NCI-H774 (cell line): Measurements from ENCODE around the gene OSBPL3.

ENCODE experiments used
- DNase-seq: peaks from one replicate; lab custom pipeline; 2025; lab: John Stamatoyannopoulos, UW

OSBPL3 gene

DNA sequence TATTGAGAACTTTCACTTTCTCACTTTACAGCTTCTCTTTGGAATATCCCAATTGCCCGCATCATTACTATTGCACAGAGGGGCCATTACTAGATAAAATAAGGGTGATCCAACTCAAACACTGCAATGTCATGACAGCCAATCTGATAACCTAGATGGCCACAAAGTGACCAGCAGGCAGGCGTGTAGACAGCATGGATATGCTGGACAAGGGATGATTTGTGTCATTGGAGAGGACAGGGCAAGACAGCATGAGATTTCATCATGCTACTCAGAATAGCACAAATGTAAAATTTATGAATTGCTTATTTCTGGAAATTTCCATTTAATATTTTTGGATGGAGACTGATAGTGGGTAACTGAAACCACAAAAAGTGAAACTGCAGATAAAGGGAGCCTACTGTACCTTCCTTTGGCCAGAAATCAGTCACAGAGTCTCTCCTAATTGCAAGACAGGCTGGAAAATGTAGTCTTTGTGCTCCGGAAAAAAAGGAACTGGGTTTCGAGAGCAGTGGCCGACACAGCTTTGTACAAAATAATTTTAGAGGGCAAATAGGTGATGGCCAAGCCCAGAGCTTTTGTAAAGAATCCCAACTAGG, 216.6 kb downstream of the OSBPL3 start:
- no peak for DNase-seq

DNA sequence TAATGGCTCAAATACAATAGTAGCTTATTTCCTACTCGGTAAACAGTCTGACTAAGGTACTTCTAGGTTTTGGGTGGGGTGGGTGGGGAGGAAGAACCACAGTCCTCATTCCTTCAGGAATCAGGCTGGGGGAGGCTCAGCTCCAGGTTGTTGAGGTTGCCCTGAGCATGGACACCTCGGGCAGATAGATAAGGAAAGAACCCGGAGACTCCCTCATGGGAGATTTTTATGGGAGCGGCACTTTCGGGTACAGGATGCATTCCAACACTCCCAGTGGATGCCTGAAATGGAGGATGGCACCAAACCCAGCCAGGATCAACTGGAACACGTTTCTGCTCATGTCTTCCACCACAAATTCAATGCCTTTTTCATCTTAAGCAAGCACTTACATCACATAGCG, 217.2 kb downstream of the OSBPL3 start:
- no peak for DNase-seq

DNA sequence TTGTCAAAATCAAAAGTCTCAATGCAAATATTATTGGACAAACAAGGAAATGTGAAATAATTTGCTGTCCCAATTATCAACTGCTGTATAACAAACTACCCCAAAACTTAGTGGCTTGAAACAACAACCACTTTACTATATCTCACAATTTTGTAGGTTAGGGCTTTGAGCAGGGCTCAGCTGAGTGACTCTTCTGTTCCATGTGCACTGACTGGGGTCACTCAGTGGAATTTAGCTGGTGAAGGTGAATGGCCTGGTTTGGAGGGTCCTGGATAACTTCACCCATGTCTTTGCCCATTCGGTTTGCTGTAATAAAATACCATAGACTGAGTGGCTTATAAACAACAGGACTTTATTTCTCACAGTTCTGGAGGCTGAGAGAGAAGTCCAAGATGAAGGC, 219.0 kb downstream of the OSBPL3 start:
- DNase-seq: no peak

DNA sequence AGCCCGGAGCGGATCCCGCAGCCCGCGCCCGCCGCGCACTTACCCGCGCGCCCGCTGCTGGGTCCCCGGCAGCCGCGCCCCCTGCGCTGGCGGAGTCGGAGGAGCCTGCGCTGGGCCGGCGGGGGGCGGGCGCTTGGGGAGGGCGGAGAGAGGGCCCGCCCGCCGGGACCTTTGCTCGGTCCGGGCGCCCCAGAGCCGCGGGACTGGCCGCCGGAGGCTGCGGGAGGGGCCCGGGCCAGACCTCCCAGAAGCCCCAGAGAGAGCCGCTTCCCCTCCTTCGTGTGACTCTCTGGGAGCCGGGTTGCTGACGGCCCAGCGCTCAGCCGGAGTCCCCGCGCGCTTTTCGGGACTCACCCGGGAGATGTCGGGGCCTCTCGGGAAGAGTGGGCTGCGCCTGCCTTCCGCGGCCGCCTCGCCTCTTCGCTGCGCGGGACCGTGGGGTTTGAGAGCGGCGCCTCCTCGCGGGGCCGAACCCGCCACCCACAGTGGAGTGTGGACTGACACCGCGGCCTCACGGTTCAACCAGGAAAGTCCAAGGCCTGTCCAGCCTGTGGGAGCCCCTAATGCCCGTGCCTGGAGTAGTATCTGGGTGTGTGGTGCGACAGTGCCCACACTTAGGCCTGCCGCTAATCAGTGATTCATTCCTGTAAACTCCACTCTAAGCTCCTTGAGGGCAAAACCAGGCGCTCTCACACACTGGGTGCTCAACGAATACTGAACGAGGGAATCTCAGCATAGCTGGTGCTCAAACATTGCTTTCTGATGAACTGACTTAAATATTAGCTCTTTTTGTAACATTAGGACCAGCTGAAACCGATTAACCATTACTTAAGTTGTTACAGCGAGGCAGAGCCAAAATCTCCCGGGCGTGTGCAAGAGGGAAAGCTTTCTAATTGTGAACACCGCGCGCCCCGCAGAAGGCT, 222.4 kb downstream of the OSBPL3 start, which contains the start of gene GSDME:
Gene GSDME, minus strand, starts transcription at position 112 of the 923 bp plus-strand sequence. CDS start 7,690 bp downstream, outside the sequence.
- no peak for DNase-seq

DNA sequence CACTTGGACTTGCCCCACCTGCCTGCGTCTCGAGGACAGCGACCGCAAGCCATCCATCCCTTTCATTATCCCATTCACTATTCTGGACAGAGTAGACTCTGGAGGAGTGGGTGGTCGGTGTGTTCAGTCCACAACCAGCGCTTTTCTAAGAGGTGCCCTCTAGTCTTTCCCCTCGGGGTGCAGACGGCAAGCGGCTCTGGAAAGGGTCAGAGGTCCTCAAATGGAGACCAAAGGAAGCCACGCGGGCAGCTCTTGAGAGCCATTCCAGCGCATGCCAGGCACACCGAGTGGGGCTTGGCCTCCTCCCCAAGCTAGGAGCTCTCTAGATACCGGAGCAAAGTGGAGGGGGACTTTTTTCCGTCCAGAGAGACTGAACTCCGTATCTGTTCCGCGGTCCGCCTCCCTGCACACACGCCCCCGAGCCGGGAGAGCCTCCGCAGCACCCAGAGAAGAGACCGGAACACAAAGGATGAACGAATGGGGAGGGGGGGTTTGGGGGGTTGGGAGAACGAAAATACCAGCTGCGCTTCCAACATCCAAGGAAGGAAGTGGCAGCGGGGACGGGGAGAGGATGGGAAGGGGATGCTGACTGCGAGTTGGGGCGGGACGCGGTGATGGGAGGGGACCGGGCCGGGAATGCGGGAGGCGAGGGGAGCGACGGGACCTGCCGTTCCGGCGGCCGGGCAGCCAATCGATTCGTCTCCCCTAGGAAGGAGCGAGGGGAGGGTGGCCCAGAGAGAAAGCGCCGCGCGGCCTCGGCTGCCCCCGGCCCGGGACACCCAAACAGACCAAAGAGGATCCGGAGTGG, 223.2 kb downstream of the OSBPL3 start:
- no peak for DNase-seq

DNA sequence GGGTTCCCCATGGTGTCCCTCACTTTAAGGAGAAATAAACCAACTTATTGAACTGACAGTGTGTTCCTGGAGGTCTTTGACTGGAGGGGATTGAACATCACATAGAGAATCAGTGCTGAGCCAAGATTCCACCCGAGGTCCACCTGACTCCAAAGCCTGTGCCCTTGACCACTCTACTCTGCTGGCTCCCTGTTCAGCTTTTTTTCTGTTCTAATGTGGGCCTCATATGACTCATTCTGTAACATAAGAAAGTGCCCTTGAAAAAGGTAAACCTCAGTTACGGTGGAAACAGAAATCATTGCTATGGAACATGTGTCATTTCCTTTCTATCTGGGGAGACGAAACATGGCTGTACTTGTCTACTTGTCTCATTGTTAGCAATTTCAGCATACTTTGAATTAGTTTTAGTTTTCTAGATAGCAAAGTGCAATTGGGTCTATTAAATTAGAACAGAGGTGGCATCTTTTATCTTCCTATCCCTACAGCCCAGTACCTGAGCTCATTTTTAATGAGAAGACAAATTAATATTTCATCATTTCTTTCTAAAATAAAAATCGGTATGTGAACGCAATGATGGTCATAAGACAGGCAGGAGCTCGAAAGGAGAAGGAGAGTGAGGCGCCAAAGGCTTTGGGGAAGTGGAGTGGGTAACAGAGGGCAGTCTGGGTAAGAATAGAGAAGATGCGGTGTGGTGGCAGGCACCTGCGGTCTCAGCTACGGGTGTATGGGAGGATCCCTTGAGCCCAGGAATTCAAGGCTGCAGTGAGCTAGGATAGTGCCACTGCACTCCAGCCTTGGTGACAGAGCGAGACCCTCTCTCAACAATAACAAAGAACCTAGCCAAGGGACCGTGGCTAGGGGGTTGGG, 224.2 kb downstream of the OSBPL3 start:
- no peak for DNase-seq

DNA sequence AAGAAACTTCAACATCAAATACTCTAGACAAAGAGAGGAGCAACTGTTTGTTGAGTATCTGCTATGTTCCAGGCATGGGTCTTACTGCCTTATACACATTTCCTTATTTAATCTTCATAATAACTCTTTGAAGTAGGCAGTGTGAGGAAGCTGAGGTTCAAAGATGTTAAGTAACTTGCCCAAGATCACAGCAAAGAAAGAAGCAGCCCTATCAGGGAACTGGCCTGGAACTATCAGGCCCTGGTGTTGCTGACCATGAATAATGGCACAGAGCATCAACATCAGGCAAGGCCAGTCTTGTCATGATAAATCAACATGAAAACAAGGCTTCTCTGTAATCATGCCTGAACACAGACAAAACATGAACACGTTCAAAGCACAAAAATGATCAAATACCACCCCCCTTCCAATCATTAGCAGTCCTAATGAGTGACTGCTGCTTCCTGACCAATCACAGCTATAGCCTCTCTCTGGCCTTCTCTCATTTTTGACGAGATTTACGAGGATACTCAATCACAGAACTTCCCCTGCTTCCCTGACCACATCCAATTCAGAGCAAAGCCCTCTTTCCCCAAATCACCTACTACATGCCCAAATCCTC, 225.0 kb downstream of the OSBPL3 start:
- no peak for DNase-seq

DNA sequence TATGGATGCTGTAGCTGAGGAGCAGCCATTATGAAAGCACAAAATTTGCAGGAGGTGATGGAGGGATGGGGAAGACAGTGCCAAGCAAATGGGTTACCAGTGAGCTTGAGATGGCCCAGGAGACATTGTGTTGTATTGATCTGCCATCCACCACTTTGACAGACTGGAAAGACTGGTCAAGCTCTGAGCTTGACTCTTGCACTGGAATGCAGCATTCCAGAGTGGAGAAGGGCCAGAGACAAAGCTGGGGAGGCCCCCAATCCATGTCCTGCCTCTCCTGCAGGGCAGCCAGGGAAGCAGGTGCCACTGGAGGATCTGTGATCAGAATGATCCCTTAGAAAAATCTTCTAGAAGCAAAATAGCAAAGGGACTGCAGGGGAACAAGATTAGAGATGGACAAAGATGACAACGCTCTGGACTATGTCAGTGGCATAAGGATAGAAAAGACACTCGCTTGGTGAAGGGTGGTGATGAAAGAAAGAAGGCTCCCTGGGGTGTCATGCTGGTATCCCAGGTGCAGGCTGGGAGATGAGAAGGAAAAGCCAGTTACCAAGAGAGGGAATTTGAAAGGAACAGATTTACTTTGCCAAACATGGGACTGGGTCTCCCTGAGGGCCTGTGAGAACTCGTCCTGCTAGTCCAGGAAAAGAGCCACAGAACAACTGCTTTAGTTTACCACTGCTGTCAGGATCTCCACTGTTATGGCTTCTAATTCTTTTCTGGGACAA, 227.7 kb downstream of the OSBPL3 start:
- DNase-seq: no peak

DNA sequence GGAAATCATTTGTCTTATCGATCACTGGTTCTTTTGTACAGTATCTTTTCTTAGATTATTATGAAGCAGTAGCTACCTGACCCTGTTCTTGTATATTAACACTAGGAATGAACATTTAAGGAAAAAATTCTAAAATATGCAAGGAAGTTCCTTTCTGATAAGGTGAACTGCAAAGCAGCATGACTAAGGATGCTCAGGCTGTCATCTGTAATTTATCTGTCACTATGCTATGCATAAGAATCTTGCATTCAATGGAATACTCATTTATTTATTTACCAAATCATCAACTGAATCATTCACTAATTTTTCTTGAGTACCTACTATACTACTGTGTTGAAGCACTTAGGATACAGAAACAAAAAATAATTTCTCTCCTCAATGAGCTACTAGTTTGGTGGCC, 228.5 kb downstream of the OSBPL3 start:
- DNase-seq: no peak

DNA sequence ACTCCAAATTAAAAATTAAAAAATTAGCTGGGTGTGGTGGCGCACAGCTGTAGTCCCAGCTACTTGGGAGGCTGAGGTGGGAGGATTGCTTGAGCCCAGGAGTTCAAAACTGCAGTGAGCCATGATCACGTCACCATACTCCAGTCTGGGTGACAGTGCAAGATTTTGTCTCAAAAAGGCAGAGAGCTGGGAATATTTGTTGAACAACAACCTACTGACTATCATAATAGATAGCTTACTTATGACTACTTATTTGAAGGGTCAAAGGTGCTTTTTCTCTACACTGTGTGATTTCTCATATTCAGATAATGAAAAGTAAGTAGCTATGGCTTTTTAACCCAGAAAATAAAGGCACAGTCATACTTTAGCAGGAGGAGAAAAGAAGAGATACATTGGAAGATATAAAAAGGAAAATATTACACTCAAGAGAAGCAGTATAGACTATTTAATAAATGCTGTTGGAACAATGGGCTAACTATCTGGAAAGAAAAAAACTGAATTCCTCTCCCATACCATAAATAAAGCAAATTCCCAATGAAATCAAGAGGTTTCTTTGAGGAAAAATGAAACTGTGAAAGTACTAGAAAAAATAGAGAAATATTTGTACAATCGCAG, 229.4 kb downstream of the OSBPL3 start:
- DNase-seq: no peak

DNA sequence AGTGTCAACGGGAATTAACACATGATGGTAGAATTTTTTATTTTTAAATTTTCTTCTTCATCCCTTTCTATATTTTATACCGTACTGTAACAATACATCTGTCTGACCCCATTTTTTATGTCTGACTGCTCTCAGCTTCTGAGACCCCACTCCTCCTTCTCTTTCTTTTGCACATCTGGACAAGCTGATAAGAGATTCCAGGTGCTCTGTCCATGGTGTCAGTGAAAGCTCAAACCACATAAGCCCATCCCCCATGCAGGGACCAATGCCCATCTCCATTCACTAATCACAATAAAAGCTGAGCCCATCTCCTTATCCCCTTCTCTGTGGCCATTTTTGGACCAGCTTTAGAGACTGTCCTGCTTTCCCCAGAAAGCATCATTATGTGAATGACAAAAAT, 231.5 kb downstream of the OSBPL3 start:
- DNase-seq: no peak
